Measurements from ENCODE around the gene PIGV.

PIGV gene

DNA sequence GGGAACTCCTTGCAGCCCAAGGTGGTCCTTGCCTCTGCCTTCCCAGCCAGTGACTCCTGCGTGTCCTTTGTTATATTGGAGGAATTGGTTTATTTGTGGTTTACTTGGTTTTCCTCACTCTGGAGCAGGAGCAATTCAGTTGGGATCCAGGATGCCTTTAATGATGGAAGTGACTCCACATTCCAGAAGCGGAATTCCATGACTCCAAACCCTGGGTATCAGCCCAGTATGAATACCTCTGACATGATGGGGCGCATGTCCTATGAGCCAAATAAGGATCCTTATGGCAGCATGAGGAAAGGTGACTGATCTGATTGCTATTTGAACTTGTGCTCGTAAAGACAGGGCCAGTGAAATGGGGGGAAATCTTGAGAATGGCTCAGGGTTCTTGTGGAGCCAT is 15.1 kb upstream of the PIGV start:
- TF ChIP-seq ZFX (IDR thresholded peaks at IDR 0.05; ENCODE audit: borderline replicate concordance): no peak
- TF ChIP-seq, protein P1, sequence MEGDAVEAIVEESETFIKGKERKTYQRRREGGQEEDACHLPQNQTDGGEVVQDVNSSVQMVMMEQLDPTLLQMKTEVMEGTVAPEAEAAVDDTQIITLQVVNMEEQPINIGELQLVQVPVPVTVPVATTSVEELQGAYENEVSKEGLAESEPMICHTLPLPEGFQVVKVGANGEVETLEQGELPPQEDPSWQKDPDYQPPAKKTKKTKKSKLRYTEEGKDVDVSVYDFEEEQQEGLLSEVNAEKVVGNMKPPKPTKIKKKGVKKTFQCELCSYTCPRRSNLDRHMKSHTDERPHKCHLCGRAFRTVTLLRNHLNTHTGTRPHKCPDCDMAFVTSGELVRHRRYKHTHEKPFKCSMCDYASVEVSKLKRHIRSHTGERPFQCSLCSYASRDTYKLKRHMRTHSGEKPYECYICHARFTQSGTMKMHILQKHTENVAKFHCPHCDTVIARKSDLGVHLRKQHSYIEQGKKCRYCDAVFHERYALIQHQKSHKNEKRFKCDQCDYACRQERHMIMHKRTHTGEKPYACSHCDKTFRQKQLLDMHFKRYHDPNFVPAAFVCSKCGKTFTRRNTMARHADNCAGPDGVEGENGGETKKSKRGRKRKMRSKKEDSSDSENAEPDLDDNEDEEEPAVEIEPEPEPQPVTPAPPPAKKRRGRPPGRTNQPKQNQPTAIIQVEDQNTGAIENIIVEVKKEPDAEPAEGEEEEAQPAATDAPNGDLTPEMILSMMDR (IDR thresholded peaks at IDR 0.05): no peak
- peak overlapping the region; percentile 44 for H3K27ac ChIP-seq

DNA sequence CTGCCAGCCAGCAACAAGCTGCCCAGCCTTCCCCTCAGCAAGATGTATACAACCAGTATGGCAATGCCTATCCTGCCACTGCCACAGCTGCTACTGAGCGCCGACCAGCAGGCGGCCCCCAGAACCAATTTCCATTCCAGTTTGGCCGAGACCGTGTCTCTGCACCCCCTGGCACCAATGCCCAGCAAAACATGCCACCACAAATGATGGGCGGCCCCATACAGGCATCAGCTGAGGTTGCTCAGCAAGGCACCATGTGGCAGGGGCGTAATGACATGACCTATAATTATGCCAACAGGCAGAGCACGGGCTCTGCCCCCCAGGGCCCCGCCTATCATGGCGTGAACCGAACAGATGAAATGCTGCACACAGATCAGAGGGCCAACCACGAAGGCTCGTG is 13.3 kb upstream of the PIGV start:
- H3K27ac ChIP-seq: 0 out of 2 replicates have a peak overlapping the region, but pooled peaks have one; percentile 97
- TF ChIP-seq, protein P1 (IDR thresholded peaks at IDR 0.05): no peak
- no peak for TF ChIP-seq ZFX (IDR thresholded peaks at IDR 0.05; ENCODE audit: borderline replicate concordance)

GRCh38 chr1:26775666-26776065 is 12.1 kb upstream of the PIGV start:
- peak overlapping the region; percentile 97 for H3K27ac ChIP-seq
- no peak for TF ChIP-seq ZFX (IDR thresholded peaks at IDR 0.05; ENCODE audit: borderline replicate concordance)
- TF ChIP-seq, protein P1 (IDR thresholded peaks at IDR 0.05): no peak

GRCh38 chr1:26779098-26779668 is 8.6 kb upstream of the PIGV start:
- TF ChIP-seq ZFX (IDR thresholded peaks at IDR 0.05; ENCODE audit: borderline replicate concordance): no peak
- TF ChIP-seq, protein P1 (IDR thresholded peaks at IDR 0.05): no peak
- H3K27ac ChIP-seq: peak overlapping the region; percentile 97; the same call in 1 of the 2 replicates

DNA sequence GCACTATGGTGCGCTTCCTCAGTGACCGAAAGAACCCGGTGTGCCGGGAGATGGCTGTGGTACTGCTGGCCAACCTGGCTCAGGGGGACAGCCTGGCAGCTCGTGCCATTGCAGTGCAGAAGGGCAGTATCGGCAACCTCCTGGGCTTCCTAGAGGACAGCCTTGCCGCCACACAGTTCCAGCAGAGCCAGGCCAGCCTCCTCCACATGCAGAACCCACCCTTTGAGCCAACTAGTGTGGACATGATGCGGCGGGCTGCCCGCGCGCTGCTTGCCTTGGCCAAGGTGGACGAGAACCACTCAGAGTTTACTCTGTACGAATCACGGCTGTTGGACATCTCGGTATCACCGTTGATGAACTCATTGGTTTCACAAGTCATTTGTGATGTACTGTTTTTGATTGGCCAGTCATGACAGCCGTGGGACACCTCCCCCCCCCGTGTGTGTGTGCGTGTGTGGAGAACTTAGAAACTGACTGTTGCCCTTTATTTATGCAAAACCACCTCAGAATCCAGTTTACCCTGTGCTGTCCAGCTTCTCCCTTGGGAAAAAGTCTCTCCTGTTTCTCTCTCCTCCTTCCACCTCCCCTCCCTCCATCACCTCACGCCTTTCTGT is 7.3 kb upstream of the PIGV start:
- H3K27ac ChIP-seq: peak overlapping the region; percentile 97
- TF ChIP-seq ZFX (IDR thresholded peaks at IDR 0.05; ENCODE audit: borderline replicate concordance): no peak
- TF ChIP-seq, protein P1 (IDR thresholded peaks at IDR 0.05): no peak

- TF ChIP-seq, protein P1 (IDR thresholded peaks at IDR 0.05): no peak
- TF ChIP-seq ZFX (IDR thresholded peaks at IDR 0.05; ENCODE audit: borderline replicate concordance): no peak
- H3K27ac ChIP-seq: peak overlapping the region; percentile 97
Measured at GRCh38 chr1:26781206-26781825, 6.4 kb upstream of the PIGV start.
